K562 (cell line): Measurements from ENCODE around the gene PA2G4. TPM values are rescaled to one million over a fixed set of nuclear protein-coding genes. Genes with fewer than 3 reads are reported as not detected.

Source experiments
- E2F3 ChIP-seq: fragments of 250-450 bp; sonication (Bioruptor Pico); IDR thresholded peaks from 2 replicates; pipeline ENCODE4 v1.4.0; 2020; ENCODE audit warnings: mild to moderate bottlenecking
- KLF1 ChIP-seq: fragments of 450-650 bp; IDR thresholded peaks from 2 replicates; pipeline ENCODE4 v1.6.1; 2016; ENCODE audit warnings: missing genetic modification characterization, missing compliant biosample characterization
- MAZ ChIP-seq, 2 experiments: fragments of 450-650 bp in 1 of 2; sonication (generic) in 1 of 2; formaldehyde crosslinking; IDR thresholded peaks in 1 of 2; conservative IDR thresholded peaks in 1 of 2; 2 replicates each; pipeline versions ENCODE4 v1.4.0 to v1.5.0; 2020; ENCODE audit warnings: mild to moderate bottlenecking in 1 of 2, missing genetic modification reagents in 1 of 2
- MTA2 ChIP-seq: fragments of 450-650 bp; IDR thresholded peaks from 2 replicates; pipeline ENCODE4 v1.6.1; 2016; ENCODE audit warnings: low read depth
- NUFIP1 ChIP-seq: fragments of 450-650 bp; IDR thresholded peaks from 2 replicates; pipeline ENCODE4 v1.6.1; 2018; ENCODE audit not compliant: partially characterized antibody
- PCBP2 ChIP-seq: fragments of 200-400 bp; formaldehyde crosslinking; IDR thresholded peaks from 2 replicates; pipeline ENCODE4 v1.6.1; 2018; ENCODE audit warnings: low read length, low read depth, mild to moderate bottlenecking, moderate library complexity; ENCODE audit not compliant: poor library complexity, severe bottlenecking
- PML ChIP-seq: IDR thresholded peaks from 2 replicates; pipeline ENCODE4 v1.6.1; 2012; ENCODE audit warnings: low read length, inconsistent platforms
- STAG1 ChIP-seq: sonication (generic); formaldehyde crosslinking; IDR thresholded peaks from 2 replicates; pipeline ENCODE4 v1.5.0; 2020; ENCODE audit warnings: missing genetic modification reagents, borderline replicate concordance
- TCF7 ChIP-seq: sonication (generic); IDR thresholded peaks from 2 replicates; pipeline ENCODE4 v1.6.1; 2016; ENCODE audit warnings: antibody characterized with exemption, borderline replicate concordance
- ZBED1 ChIP-seq: IDR thresholded peaks from 2 replicates; pipeline ENCODE4 v1.6.1; 2014
- ZNF12 ChIP-seq: sonication (generic); formaldehyde crosslinking; IDR thresholded peaks from 2 replicates; pipeline ENCODE4 v1.4.0; 2020; ENCODE audit warnings: mild to moderate bottlenecking, missing genetic modification reagents
- ZNF398 ChIP-seq: fragments of 250-450 bp; sonication (Bioruptor Pico); IDR thresholded peaks from 2 replicates; pipeline ENCODE4 v1.8.0; 2021; ENCODE audit warnings: moderate library complexity, mild to moderate bottlenecking, inconsistent platforms
- polyA plus RNA-seq, 8 experiments: library from polyadenylated mRNA; depleted of rRNA in 4 of 8; stranded (reverse) in 5 of 8; unstranded in 3 of 8; fragments of >200 nt; fragmentation: Nextera tagmentation in 2 of 8; fragmentation: Illumina TruSeq in 1 of 8; extraction: Ambion mirVana in 2 of 8; extraction: Trizol in 1 of 8; gene quantifications; 2 replicates each; pipeline versions ENCODE4 v1.2.1 to v1.2.3, GENCODE V29; 2011 to 2014; ENCODE audit warnings: inconsistent platforms in 1 of 8, missing spikeins in 1 of 8
- total RNA-seq, 7 experiments: library from RNA; depleted of rRNA in 6 of 7; stranded (reverse); fragments of >200 nt in 6 of 7; fragmentation: Illumina TruSeq in 2 of 7; extraction: Trizol in 2 of 7; gene quantifications; 2 replicates each; pipeline versions ENCODE4 v1.2.1 to v1.2.3, GENCODE V29; 2011 to 2021; ENCODE audit warnings: low replicate concordance in 1 of 7
- TF ChIP-seq, protein P1 (sequence below), 2 experiments: fragments of 450-650 bp in 1 of 2; IDR thresholded peaks; 2 replicates each; pipeline ENCODE4 v1.6.1; 2011 to 2017; ENCODE audit warnings: low read depth in 2 of 2, antibody characterized with exemption in 1 of 2, borderline replicate concordance in 1 of 2, low read length in 1 of 2, mild to moderate bottlenecking in 1 of 2, mixed read lengths in 1 of 2; ENCODE audit not compliant: control insufficient read depth in 1 of 2
- TF ChIP-seq, protein P2 (sequence below): fragments of 450-650 bp; IDR thresholded peaks from 2 replicates; pipeline ENCODE4 v1.6.1; 2016; ENCODE audit warnings: borderline replicate concordance
- TF ChIP-seq, protein P3 (sequence below): sonication (generic); formaldehyde crosslinking; IDR thresholded peaks from 2 replicates; pipeline ENCODE4 v1.8.1; 2023; ENCODE audit warnings: mild to moderate bottlenecking, missing genetic modification reagents
- TF ChIP-seq, protein P4 (sequence below): sonication (generic); formaldehyde crosslinking; IDR thresholded peaks from 2 replicates; pipeline ENCODE4 v1.8.0; 2022; ENCODE audit warnings: mild to moderate bottlenecking, low read depth, missing genetic modification reagents

Gene PA2G4
- total and polyA plus RNA-seq, 9 of the 15 experiments (the other 6 are each of a cell fraction or from before 2014, with no cell fraction given): 230 to 925 (median 638) TPM

DNA sequence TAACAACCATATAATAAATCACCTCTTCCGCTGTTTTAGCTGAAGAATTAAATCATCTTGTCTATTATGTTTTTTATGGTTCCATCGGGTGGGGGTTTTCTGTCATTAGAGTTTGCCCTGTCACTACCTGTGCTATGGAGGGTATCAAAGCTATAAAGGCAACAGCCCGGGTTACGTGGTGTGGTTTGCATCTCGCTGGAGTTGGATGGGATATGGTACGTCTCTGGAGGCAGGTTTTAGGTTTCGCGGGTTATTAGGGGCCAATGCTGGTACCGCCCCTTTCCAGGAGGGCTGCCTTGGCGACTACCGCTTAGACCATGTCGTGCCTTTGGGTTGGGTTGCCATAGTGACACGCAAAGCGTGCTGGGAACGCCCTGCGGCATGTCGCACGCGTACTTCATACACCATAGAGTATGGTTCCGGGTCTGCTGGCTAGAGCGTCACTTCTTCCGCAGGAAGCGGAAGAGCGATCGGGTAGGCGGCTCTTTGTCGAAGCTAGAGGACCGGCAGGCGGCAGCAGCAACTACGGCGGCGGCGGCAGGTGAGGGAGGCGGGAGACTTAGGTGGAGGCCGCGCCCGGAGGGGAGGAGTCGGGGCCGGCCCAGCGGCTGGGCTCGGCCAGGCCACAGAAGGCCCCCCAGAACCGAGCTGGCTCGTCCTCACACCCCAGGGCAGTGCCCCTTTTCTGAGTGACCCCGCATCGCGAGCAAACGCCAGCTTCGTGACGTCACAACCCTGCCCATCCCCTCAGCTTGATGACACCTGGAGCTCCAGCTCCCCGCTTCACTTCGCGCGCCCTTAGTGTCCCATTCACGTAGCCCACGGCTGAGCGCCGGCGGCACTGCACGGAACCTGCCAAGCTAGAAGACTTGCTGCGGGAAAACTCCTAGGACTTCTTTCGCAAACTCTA is 13.7 kb downstream of the PA2G4 start, which contains the start of gene ZC3H10 (continued):
- TF ChIP-seq, protein P1, sequence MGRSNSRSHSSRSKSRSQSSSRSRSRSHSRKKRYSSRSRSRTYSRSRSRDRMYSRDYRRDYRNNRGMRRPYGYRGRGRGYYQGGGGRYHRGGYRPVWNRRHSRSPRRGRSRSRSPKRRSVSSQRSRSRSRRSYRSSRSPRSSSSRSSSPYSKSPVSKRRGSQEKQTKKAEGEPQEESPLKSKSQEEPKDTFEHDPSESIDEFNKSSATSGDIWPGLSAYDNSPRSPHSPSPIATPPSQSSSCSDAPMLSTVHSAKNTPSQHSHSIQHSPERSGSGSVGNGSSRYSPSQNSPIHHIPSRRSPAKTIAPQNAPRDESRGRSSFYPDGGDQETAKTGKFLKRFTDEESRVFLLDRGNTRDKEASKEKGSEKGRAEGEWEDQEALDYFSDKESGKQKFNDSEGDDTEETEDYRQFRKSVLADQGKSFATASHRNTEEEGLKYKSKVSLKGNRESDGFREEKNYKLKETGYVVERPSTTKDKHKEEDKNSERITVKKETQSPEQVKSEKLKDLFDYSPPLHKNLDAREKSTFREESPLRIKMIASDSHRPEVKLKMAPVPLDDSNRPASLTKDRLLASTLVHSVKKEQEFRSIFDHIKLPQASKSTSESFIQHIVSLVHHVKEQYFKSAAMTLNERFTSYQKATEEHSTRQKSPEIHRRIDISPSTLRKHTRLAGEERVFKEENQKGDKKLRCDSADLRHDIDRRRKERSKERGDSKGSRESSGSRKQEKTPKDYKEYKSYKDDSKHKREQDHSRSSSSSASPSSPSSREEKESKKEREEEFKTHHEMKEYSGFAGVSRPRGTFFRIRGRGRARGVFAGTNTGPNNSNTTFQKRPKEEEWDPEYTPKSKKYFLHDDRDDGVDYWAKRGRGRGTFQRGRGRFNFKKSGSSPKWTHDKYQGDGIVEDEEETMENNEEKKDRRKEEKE (IDR thresholded peaks at IDR 0.05; ENCODE audit: borderline replicate concordance in 1 of 2, control insufficient read depth in 1 of 2, low read depth in 2 of 2, low read length in 1 of 2): peak; percentile 80 to 92; a peak in 2 of 4 replicates
- no peak for TF ChIP-seq E2F3 (CRISPR knock-in tag)
- TF ChIP-seq, protein P2, sequence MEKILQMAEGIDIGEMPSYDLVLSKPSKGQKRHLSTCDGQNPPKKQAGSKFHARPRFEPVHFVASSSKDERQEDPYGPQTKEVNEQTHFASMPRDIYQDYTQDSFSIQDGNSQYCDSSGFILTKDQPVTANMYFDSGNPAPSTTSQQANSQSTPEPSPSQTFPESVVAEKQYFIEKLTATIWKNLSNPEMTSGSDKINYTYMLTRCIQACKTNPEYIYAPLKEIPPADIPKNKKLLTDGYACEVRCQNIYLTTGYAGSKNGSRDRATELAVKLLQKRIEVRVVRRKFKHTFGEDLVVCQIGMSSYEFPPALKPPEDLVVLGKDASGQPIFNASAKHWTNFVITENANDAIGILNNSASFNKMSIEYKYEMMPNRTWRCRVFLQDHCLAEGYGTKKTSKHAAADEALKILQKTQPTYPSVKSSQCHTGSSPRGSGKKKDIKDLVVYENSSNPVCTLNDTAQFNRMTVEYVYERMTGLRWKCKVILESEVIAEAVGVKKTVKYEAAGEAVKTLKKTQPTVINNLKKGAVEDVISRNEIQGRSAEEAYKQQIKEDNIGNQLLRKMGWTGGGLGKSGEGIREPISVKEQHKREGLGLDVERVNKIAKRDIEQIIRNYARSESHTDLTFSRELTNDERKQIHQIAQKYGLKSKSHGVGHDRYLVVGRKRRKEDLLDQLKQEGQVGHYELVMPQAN: peak; percentile 74
- no peak for TF ChIP-seq TCF7
- TF ChIP-seq, protein P3, sequence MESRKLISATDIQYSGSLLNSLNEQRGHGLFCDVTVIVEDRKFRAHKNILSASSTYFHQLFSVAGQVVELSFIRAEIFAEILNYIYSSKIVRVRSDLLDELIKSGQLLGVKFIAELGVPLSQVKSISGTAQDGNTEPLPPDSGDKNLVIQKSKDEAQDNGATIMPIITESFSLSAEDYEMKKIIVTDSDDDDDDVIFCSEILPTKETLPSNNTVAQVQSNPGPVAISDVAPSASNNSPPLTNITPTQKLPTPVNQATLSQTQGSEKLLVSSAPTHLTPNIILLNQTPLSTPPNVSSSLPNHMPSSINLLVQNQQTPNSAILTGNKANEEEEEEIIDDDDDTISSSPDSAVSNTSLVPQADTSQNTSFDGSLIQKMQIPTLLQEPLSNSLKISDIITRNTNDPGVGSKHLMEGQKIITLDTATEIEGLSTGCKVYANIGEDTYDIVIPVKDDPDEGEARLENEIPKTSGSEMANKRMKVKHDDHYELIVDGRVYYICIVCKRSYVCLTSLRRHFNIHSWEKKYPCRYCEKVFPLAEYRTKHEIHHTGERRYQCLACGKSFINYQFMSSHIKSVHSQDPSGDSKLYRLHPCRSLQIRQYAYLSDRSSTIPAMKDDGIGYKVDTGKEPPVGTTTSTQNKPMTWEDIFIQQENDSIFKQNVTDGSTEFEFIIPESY (CRISPR knock-in tag): peak; percentile 59; the same call in 1 of the 2 replicates
- no peak for TF ChIP-seq PCBP2
- TF ChIP-seq ZNF398 (CRISPR knock-in tag): no peak
- peak; percentile 47 for TF ChIP-seq STAG1 (CRISPR knock-in tag)
- TF ChIP-seq ZBED1: peak; percentile 94
- no peak for TF ChIP-seq MTA2
- TF ChIP-seq MAZ (CRISPR knock-in tag; conservative IDR thresholded peaks at IDR 0.05 in 1 of 2, IDR thresholded peaks at IDR 0.05 in 1 of 2): peak; percentile 84 to 94; a peak in 3 of 4 replicates
- no peak for TF ChIP-seq ZNF12 (CRISPR knock-in tag)
- TF ChIP-seq NUFIP1: no peak
- TF ChIP-seq, protein P4, sequence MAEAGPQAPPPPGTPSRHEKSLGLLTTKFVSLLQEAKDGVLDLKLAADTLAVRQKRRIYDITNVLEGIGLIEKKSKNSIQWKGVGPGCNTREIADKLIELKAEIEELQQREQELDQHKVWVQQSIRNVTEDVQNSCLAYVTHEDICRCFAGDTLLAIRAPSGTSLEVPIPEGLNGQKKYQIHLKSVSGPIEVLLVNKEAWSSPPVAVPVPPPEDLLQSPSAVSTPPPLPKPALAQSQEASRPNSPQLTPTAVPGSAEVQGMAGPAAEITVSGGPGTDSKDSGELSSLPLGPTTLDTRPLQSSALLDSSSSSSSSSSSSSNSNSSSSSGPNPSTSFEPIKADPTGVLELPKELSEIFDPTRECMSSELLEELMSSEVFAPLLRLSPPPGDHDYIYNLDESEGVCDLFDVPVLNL: peak; percentile 90
- peak; percentile 87 for TF ChIP-seq PML
- TF ChIP-seq KLF1 (tag): peak; percentile 92
